K562 (cell line): ENCODE measurements around the gene ABCG5. TPM values are rescaled to one million over a fixed set of nuclear protein-coding genes. Genes with fewer than 3 reads are reported as not detected.
A peak's percentile ranks its signal among the peaks of the same experiment; 100 is the strongest.

ENCODE experiments used
- ATAC-seq: fragments of 200-7000 bp; cut with Tn5 transposase; 3 replicates; pipeline ENCODE4 v1.9.1; 2020; ENCODE audit warnings: moderate library complexity
- BruUV-seq: library from RNA; stranded (reverse); fragments of 400-500 nt; replicated peaks from 2 replicates; lab custom pipeline; 2021; lab: Mats Ljungman, UMichigan
- CTCF ChIA-PET: fragments of 300-600 bp; formaldehyde crosslinking; extraction: SDS; loops from one replicate; lab custom pipeline; 2021; ENCODE audit warnings: low intra/inter-chr PET ratio; lab: Yijun Ruan, JAX
- POLR2A ChIA-PET: fragments of 300-600, 350-650 bp; sonication (Branson Sonifier 250); formaldehyde crosslinking; extraction: SDS; loops from one replicate; lab custom pipeline; 2021; ENCODE audit warnings: antibody characterized with exemption, inconsistent platforms; lab: Yijun Ruan, JAX
- DNase-seq, 4 experiments: peaks; one replicate each; pipeline versions ENCODE4 v3.0.0 to v3.0.0-alpha.2; 2011 to 2018; ENCODE audit warnings: low spot score in 3 of 4, mixed read lengths in 3 of 4; ENCODE audit errors: extremely low read depth in 1 of 4
- FAIRE-seq: peaks from 2 replicates; lab custom pipeline; 2011; peaks lifted over from hg19 to GRCh38; lab: Jason Lieb, UNC
- H2AFZ ChIP-seq: 2 replicates; pipeline ENCODE4 v1.6.0; 2011; ENCODE audit warnings: low read depth, low read length, control low read depth, inconsistent platforms
- H3K27ac ChIP-seq: fragments of 200-600 bp; 3 replicates; pipeline ENCODE4 v1.8.0; 2011; ENCODE audit warnings: low read depth, mild to moderate bottlenecking, control low read depth, inconsistent platforms, low read length, moderate library complexity, mixed read lengths; ENCODE audit errors: extremely low read depth
- H3K27me3 ChIP-seq, 2 experiments: fragments of 300-600 bp in 1 of 2; 2 replicates in 1 of 2; 3 replicates in 1 of 2; pipeline versions ENCODE4 v1.6.0 to v1.8.0; 2011; ENCODE audit warnings: inconsistent platforms in 2 of 2, low read length in 2 of 2, mild to moderate bottlenecking in 1 of 2, mixed read lengths in 1 of 2, moderate library complexity in 1 of 2; ENCODE audit not compliant: control insufficient read depth in 2 of 2, insufficient read depth in 2 of 2
- H3K36me3 ChIP-seq: fragments of 300-600 bp; 3 replicates; pipeline ENCODE4 v1.8.0; 2011; ENCODE audit warnings: mild to moderate bottlenecking, low read length, inconsistent platforms; ENCODE audit not compliant: control insufficient read depth, insufficient read depth
- H3K4me1 ChIP-seq, 2 experiments: fragments of 200-600 bp in 1 of 2; replicated peaks in 1 of 2; 2 replicates in 1 of 2; 3 replicates in 1 of 2; pipeline versions ENCODE4 v1.5.1 to v1.8.0; 2011; ENCODE audit warnings: inconsistent platforms in 2 of 2, low read length in 2 of 2, mild to moderate bottlenecking in 1 of 2, mixed read lengths in 1 of 2, moderate library complexity in 1 of 2; ENCODE audit not compliant: control insufficient read depth in 2 of 2, insufficient read depth in 2 of 2
- H3K4me2 ChIP-seq: 2 replicates; pipeline ENCODE4 v1.6.1; 2011; ENCODE audit warnings: low read length, control low read depth, inconsistent platforms, mixed read lengths; ENCODE audit not compliant: insufficient read depth
- H3K4me3 ChIP-seq: fragments of 200-600 bp; sonication (generic), shearing (Covaris generic); 2 replicates; pipeline ENCODE4 v1.5.1; 2016; ENCODE audit warnings: control low read depth, inconsistent platforms
- H3K79me2 ChIP-seq: fragments of 200-600 bp; 3 replicates; pipeline ENCODE4 v1.8.0; 2011; ENCODE audit warnings: low read length, inconsistent platforms; ENCODE audit not compliant: control insufficient read depth, insufficient read depth
- H3K9ac ChIP-seq, 2 experiments: 2 replicates each; pipeline versions ENCODE4 v1.6.0 to v1.6.1; 2011; ENCODE audit warnings: low read depth in 2 of 2, low read length in 2 of 2, control low read depth in 1 of 2, inconsistent platforms in 1 of 2, mild to moderate bottlenecking in 1 of 2, mixed read lengths in 1 of 2; ENCODE audit not compliant: insufficient read depth in 1 of 2
- H3K9me1 ChIP-seq: one replicate; pipeline ENCODE4 v1.6.0; 2011; ENCODE audit warnings: inconsistent platforms, mild to moderate bottlenecking, low read length, moderate library complexity; ENCODE audit not compliant: control insufficient read depth, insufficient read depth
- H3K9me3 ChIP-seq: replicated peaks from 2 replicates; pipeline ENCODE4 v1.5.1; 2011; ENCODE audit warnings: low read depth, low read length, inconsistent platforms; ENCODE audit not compliant: control insufficient read depth, insufficient read depth
- H4K20me1 ChIP-seq: replicated peaks from 2 replicates; pipeline ENCODE4 v1.6.1; 2011; ENCODE audit warnings: low read length, inconsistent platforms, mixed read lengths; ENCODE audit not compliant: control insufficient read depth, insufficient read depth
- C11orf30 ChIP-seq: fragments of 450-650 bp; IDR thresholded peaks from 2 replicates; pipeline ENCODE4 v1.6.1; 2016; ENCODE audit warnings: low read depth, mild to moderate bottlenecking
- MAFF ChIP-seq: IDR thresholded peaks from 2 replicates; pipeline ENCODE4 v1.6.1; 2012; ENCODE audit warnings: low read length, improper control_type of control experiment
- MAFG ChIP-seq: fragments of 450-650 bp; conservative IDR thresholded peaks from 2 replicates; pipeline ENCODE4 v1.6.1; 2016; ENCODE audit warnings: missing genetic modification characterization, missing compliant biosample characterization
- MAFK ChIP-seq: IDR thresholded peaks from 2 replicates; pipeline ENCODE4 v1.6.1; 2011; ENCODE audit warnings: low read length, improper control_type of control experiment
- PHF20 ChIP-seq: fragments of 450-650 bp; IDR thresholded peaks from 2 replicates; pipeline ENCODE4 v1.6.1; 2018; ENCODE audit not compliant: partially characterized antibody
- ZNF316 ChIP-seq: fragments of 450-650 bp; IDR thresholded peaks from 2 replicates; pipeline ENCODE4 v1.6.1; 2016
- WGBS: fragments of 100-300 bp; shearing (Covaris generic); methylation state at CpG from one replicate; pipeline ENCODE4 v1.1.6; 2016; ENCODE audit warnings: low coverage, mixed read lengths; ENCODE audit not compliant: insufficient coverage; ENCODE audit errors: missing lambda C conversion rate; 5-methylcytosine and 5-hydroxymethylcytosine counted together
- in situ Hi-C: fragments of 300-500 bp; cut with MboI; formaldehyde crosslinking; loops from 4 replicates; pipeline ENCODE4 v1.15.0; 2018; ENCODE audit warnings: inconsistent platforms, mixed read lengths
- intact Hi-C: fragments of 100-400 bp; cut with micrococcal nuclease; formaldehyde crosslinking; loops from 2 replicates; pipeline ENCODE4 v1.14.2; 2022
- polyA plus RNA-seq, 8 experiments: library from polyadenylated mRNA; depleted of rRNA in 4 of 8; stranded (reverse) in 5 of 8; unstranded in 3 of 8; fragments of >200 nt; fragmentation: Nextera tagmentation in 2 of 8; fragmentation: Illumina TruSeq in 1 of 8; extraction: Ambion mirVana in 2 of 8; extraction: Trizol in 1 of 8; gene quantifications; 2 replicates each; pipeline versions ENCODE4 v1.2.1 to v1.2.3, GENCODE V29; 2011 to 2014; ENCODE audit warnings: inconsistent platforms in 1 of 8, missing spikeins in 1 of 8
- total RNA-seq, 7 experiments: library from RNA; depleted of rRNA in 6 of 7; stranded (reverse); fragments of >200 nt in 6 of 7; fragmentation: Illumina TruSeq in 2 of 7; extraction: Trizol in 2 of 7; gene quantifications; 2 replicates each; pipeline versions ENCODE4 v1.2.1 to v1.2.3, GENCODE V29; 2011 to 2021; ENCODE audit warnings: low replicate concordance in 1 of 7
- TF ChIP-seq, protein P1 (sequence below): fragments of 200-400 bp; formaldehyde crosslinking; IDR thresholded peaks from 2 replicates; pipeline ENCODE4 v1.6.1; 2017; ENCODE audit warnings: mild to moderate bottlenecking, low read depth, low read length, moderate library complexity

ABCG5 gene
- total and polyA plus RNA-seq, 9 of the 15 experiments (the other 6 are each of a cell fraction or from before 2014, with no cell fraction given): 0.01 TPM; not detected in 7

DNA sequence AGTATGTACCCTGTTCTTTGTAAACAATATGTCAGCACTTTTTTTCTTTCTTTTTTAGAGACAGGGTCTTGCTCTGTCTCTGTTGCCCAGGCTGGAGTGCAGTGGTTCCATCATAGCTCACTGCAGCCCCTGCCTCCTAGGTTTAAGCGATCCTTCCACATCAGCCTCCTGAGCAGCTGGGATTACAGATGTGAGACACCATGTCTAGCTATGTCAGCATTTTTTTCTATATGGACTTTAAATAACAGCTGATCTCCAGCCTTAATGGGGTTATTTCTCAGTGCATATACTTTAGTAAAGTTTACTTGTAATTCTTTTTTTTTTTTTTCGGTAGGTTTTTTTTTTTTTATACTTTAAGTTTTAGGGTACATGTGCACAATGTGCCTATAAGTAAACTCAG, 26.6 kb downstream of the ABCG5 start:
- FAIRE-seq: no peak
- Histone ChIP-seq H3K36me3 (no peaks in the 10 kb centered on the region), H3K27ac (no peak overlapping the region), H3K27me3 (no peaks in the 10 kb centered on the region), H3K79me2 (no peaks in the 10 kb centered on the region), H3K9me3 (no peaks in the 10 kb centered on the region), H3K9ac (no peak overlapping the region), H2AFZ (no peak overlapping the region), H3K4me1 (no peaks in the 10 kb centered on the region; a peak in 1 of 5 replicates), H3K4me2 (no peak overlapping the region), H3K9me1 (no peaks in the 10 kb centered on the region), H4K20me1 (no peaks in the 10 kb centered on the region), H3K4me3 (no peak overlapping the region)
- no peak for DNase-seq
- 75% methylated on average over 1 of the region's 2 CpGs for WGBS
- in situ Hi-C loops: no loop called here
- CTCF ChIA-PET: no interaction called here
- intact Hi-C loops: no loop called here
- no peak for TF ChIP-seq PHF20
- peak; percentile 90 for TF ChIP-seq ZNF316
- TF ChIP-seq MAFG (tag): peak; percentile 68
- TF ChIP-seq, protein P1, sequence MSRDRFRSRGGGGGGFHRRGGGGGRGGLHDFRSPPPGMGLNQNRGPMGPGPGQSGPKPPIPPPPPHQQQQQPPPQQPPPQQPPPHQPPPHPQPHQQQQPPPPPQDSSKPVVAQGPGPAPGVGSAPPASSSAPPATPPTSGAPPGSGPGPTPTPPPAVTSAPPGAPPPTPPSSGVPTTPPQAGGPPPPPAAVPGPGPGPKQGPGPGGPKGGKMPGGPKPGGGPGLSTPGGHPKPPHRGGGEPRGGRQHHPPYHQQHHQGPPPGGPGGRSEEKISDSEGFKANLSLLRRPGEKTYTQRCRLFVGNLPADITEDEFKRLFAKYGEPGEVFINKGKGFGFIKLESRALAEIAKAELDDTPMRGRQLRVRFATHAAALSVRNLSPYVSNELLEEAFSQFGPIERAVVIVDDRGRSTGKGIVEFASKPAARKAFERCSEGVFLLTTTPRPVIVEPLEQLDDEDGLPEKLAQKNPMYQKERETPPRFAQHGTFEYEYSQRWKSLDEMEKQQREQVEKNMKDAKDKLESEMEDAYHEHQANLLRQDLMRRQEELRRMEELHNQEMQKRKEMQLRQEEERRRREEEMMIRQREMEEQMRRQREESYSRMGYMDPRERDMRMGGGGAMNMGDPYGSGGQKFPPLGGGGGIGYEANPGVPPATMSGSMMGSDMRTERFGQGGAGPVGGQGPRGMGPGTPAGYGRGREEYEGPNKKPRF: no peak
- TF ChIP-seq C11orf30: peak; percentile 82
- peak; percentile 67 for TF ChIP-seq MAFK
- peak; percentile 76 for TF ChIP-seq MAFF
- BruUV-seq: no TSS peak
- ATAC-seq: no peak
- POLR2A ChIA-PET: interaction anchor here (0.6 to 0.9 kb wide), 4 partner anchors 11 to 1233 kb away, joined by 3 to 4 read pairs (median 3); no protein-coding TSS in a partner anchor
